Fibroblast of the aortic adventitia (primary cell): ENCODE results near the gene DSG2. TPM values are rescaled to one million over a fixed set of nuclear protein-coding genes. Genes with fewer than 3 reads are reported as not detected.

Experiments
- DNase-seq: peaks from one replicate; pipeline ENCODE4 v3.0.0-alpha.2; 2010; ENCODE audit warnings: low read depth
- H3K4me3 ChIP-seq: 2 replicates; pipeline ENCODE4 v1.5.1; 2011; ENCODE audit warnings: low read depth, mild to moderate bottlenecking, control low read depth, low read length, moderate library complexity
- total RNA-seq: library from RNA; depleted of rRNA; stranded (reverse); fragments of >200 nt; gene quantifications from 2 replicates; pipeline ENCODE4 v1.2.3, GENCODE V29; 2012; ENCODE audit warnings: low replicate concordance
- TF ChIP-seq, protein P1 (sequence below): IDR thresholded peaks from 2 replicates; pipeline ENCODE4 v1.5.1; 2011; ENCODE audit warnings: mild to moderate bottlenecking, low read length, control low read depth, inconsistent platforms; ENCODE audit not compliant: insufficient read depth

The DSG2 gene
- total RNA-seq, 1 donor: 4.2 TPM

DNA sequence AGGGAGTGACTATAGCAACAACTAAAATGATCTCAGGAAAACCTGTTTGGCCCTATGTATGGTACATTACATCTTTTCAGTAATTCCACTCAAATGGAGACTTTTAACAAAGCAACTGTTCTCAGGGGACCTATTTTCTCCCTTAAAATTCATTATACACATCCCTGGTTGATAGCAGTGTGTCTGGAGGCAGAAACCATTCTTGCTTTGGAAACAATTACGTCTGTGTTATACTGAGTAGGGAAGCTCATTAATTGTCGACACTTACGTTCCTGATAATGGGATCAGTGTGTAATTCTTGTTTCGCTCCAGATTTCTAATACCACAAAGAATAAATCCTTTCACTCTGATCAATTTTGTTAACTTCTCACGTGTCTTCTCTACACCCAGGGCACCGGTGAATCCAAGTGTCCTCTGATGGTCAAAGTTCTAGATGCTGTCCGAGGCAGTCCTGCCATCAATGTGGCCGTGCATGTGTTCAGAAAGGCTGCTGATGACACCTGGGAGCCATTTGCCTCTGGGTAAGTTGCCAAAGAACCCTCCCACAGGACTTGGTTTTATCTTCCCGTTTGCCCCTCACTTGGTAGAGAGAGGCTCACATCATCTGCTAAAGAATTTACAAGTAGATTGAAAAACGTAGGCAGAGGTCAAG lies 94.7 kb downstream of the DSG2 start:
- TF ChIP-seq, protein P1, sequence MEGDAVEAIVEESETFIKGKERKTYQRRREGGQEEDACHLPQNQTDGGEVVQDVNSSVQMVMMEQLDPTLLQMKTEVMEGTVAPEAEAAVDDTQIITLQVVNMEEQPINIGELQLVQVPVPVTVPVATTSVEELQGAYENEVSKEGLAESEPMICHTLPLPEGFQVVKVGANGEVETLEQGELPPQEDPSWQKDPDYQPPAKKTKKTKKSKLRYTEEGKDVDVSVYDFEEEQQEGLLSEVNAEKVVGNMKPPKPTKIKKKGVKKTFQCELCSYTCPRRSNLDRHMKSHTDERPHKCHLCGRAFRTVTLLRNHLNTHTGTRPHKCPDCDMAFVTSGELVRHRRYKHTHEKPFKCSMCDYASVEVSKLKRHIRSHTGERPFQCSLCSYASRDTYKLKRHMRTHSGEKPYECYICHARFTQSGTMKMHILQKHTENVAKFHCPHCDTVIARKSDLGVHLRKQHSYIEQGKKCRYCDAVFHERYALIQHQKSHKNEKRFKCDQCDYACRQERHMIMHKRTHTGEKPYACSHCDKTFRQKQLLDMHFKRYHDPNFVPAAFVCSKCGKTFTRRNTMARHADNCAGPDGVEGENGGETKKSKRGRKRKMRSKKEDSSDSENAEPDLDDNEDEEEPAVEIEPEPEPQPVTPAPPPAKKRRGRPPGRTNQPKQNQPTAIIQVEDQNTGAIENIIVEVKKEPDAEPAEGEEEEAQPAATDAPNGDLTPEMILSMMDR: no peak
- no peak overlapping the region for H3K4me3 ChIP-seq
- no peak for DNase-seq

DNA sequence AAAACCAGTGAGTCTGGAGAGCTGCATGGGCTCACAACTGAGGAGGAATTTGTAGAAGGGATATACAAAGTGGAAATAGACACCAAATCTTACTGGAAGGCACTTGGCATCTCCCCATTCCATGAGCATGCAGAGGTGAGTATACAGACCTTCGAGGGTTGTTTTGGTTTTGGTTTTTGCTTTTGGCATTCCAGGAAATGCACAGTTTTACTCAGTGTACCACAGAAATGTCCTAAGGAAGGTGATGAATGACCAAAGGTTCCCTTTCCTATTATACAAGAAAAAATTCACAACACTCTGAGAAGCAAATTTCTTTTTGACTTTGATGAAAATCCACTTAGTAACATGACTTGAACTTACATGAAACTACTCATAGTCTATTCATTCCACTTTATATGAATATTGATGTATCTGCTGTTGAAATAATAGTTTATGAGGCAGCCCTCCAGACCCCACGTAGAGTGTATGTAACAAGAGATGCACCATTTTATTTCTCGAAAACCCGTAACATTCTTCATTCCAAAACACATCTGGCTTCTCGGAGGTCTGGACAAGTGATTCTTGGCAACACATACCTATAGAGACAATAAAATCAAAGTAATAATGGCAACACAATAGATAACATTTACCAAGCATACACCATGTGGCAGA lies 97.3 kb downstream of the DSG2 start:
- TF ChIP-seq, protein P1: no peak

DNA sequence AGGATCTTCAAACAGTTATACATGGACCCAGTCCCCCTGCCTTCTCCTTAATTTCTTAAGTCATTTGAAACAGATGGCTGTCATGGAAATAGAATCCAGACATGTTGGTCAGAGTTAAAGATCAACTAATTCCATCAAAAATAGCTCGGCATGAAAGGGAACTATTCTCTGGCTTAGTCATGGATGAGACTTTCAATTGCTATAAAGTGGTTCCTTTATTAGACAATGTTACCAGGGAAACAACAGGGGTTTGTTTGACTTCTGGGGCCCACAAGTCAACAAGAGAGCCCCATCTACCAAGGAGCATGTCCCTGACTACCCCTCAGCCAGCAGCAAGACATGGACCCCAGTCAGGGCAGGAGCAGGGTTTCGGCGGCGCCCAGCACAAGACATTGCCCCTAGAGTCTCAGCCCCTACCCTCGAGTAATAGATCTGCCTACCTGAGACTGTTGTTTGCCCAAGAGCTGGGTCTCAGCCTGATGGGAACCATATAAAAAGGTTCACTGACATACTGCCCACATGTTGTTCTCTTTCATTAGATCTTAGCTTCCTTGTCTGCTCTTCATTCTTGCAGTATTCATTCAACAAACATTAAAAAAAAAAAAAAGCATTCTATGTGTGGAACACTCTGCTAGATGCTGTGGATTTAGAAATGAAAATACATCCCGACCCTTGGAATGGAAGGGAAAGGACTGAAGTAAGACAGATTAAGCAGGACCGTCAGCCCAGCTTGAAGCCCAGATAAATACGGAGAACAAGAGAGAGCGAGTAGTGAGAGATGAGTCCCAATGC lies 98.3 kb downstream of the DSG2 start:
- TF ChIP-seq, protein P1: no peak
- peak; percentile 3 for DNase-seq

More for the DNA sequence above, 97.3 kb downstream of the DSG2 start:
- H3K4me3 ChIP-seq: no peak overlapping the region
- DNase-seq: no peak

DNA sequence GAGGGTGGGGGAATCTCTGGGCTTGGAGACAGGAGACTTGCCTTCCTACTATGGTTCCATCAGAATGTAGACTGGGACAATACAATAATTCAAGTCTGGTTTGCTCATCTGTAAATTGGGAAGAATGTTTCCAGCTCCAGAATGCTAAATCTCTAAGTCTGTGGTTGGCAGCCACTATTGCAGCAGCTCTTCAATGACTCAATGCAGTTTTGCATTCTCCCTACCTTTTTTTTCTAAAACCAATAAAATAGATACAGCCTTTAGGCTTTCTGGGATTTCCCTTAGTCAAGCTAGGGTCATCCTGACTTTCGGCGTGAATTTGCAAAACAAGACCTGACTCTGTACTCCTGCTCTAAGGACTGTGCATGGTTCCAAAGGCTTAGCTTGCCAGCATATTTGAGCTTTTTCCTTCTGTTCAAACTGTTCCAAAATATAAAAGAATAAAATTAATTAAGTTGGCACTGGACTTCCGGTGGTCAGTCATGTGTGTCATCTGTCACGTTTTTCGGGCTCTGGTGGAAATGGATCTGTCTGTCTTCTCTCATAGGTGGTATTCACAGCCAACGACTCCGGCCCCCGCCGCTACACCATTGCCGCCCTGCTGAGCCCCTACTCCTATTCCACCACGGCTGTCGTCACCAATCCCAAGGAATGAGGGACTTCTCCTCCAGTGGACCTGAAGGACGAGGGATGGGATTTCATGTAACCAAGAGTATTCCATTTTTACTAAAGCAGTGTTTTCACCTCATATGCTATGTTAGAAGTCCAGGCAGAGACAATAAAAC lies 100.2 kb downstream of the DSG2 start:
- DNase-seq: no peak
- no peak overlapping the region for H3K4me3 ChIP-seq
- TF ChIP-seq, protein P1: no peak

More for the DNA sequence above, 98.3 kb downstream of the DSG2 start:
- no peak overlapping the region for H3K4me3 ChIP-seq

Other genes starting within 250 kb of the DSG2 start
- not detected in 2 replicates for gene DSG1, start 180.0 kb upstream of the DSG2 start, total RNA-seq
- not detected in 2 replicates for gene DSG4, start 121.4 kb upstream of the DSG2 start, total RNA-seq
- 0.16 TPM in 1 of 2 replicates, not detected in the other for gene DSG3, start 50.4 kb upstream of the DSG2 start, total RNA-seq
- gene TTR, start 93.7 kb downstream of the DSG2 start, total RNA-seq: not detected in 2 replicates
- 1.9 and 6.3 TPM in 2 replicates for gene B4GALT6, start 186.4 kb downstream of the DSG2 start, total RNA-seq